H9 (cell line): ENCODE data around the gene LEFTY2. TPM values are rescaled to one million over a fixed set of nuclear protein-coding genes. Genes with fewer than 3 reads are reported as not detected.

Experiments
- DNase-seq: peaks from one replicate; pipeline ENCODE4 v3.0.0-alpha.2; 2017
- H2AFZ ChIP-seq: one replicate; pipeline ENCODE4 v1.6.1; 2013; ENCODE audit warnings: mild to moderate bottlenecking, low read length, control low read depth, moderate library complexity
- H2AK5ac ChIP-seq: 2 replicates; pipeline ENCODE4 v1.6.1; 2013; ENCODE audit warnings: low read length, control low read depth, mixed read lengths; ENCODE audit not compliant: insufficient read length
- H2BK120ac ChIP-seq: one replicate; pipeline ENCODE4 v1.6.1; 2013; ENCODE audit warnings: low read depth, mild to moderate bottlenecking, low read length, control low read depth, inconsistent platforms; ENCODE audit not compliant: poor library complexity, severe bottlenecking
- H2BK12ac ChIP-seq: 2 replicates; pipeline ENCODE4 v1.6.1; 2013; ENCODE audit warnings: low read length, control low read depth, mixed read lengths, low read depth; ENCODE audit not compliant: insufficient read length
- H2BK15ac ChIP-seq: 2 replicates; pipeline ENCODE4 v1.6.1; 2013; ENCODE audit warnings: low read depth, low read length, control low read depth
- H2BK20ac ChIP-seq: one replicate; pipeline ENCODE4 v1.6.1; 2013; ENCODE audit warnings: low read depth, mild to moderate bottlenecking, low read length, control low read depth, inconsistent platforms; ENCODE audit not compliant: poor library complexity, severe bottlenecking
- H2BK5ac ChIP-seq: 2 replicates; pipeline ENCODE4 v1.6.1; 2013; ENCODE audit warnings: low read length, control low read depth, mixed read lengths; ENCODE audit not compliant: insufficient read length
- H3K14ac ChIP-seq: 2 replicates; pipeline ENCODE4 v1.6.1; 2013; ENCODE audit warnings: low read length, control low read depth; ENCODE audit not compliant: insufficient read depth
- H3K18ac ChIP-seq: 2 replicates; pipeline ENCODE4 v1.6.1; 2013; ENCODE audit warnings: low read depth, mild to moderate bottlenecking, mixed read lengths, low read length, control low read depth; ENCODE audit not compliant: insufficient read length
- H3K23ac ChIP-seq: 2 replicates; pipeline ENCODE4 v1.6.1; 2013; ENCODE audit warnings: low read length, control low read depth, mixed read lengths, low read depth; ENCODE audit not compliant: insufficient read length
- H3K23me2 ChIP-seq: 2 replicates; pipeline ENCODE4 v1.6.1; 2013; ENCODE audit warnings: low read depth, mild to moderate bottlenecking, mixed read lengths, low read length, control low read depth; ENCODE audit not compliant: insufficient read length, poor library complexity, severe bottlenecking
- H3K27ac ChIP-seq: 2 replicates; pipeline ENCODE4 v1.5.1; 2013; ENCODE audit warnings: low read length, control low read depth, mixed read lengths, low read depth; ENCODE audit not compliant: insufficient read length
- H3K27me3 ChIP-seq: 2 replicates; pipeline ENCODE4 v1.6.1; 2013; ENCODE audit warnings: low read length, control low read depth, inconsistent platforms; ENCODE audit not compliant: insufficient read depth
- H3K4ac ChIP-seq: 2 replicates; pipeline ENCODE4 v1.6.1; 2013; ENCODE audit warnings: low read depth, mild to moderate bottlenecking, control low read depth, inconsistent platforms, low read length, moderate library complexity
- H3K4me1 ChIP-seq: 2 replicates; pipeline ENCODE4 v1.6.1; 2013; ENCODE audit warnings: low read length, control low read depth, inconsistent platforms; ENCODE audit not compliant: insufficient read depth
- H3K4me2 ChIP-seq: 2 replicates; pipeline ENCODE4 v1.6.1; 2013; ENCODE audit warnings: low read length, control low read depth, mixed read lengths; ENCODE audit not compliant: insufficient read length, insufficient read depth
- H3K56ac ChIP-seq: 2 replicates; pipeline ENCODE4 v1.6.1; 2013; ENCODE audit warnings: low read depth, mild to moderate bottlenecking, mixed read lengths, low read length, control low read depth; ENCODE audit not compliant: insufficient read length
- H3K79me1 ChIP-seq: 2 replicates; pipeline ENCODE4 v1.6.1; 2013; ENCODE audit warnings: low read depth, mild to moderate bottlenecking, moderate library complexity, low read length, control low read depth, inconsistent platforms; ENCODE audit not compliant: insufficient read depth, poor library complexity, severe bottlenecking
- H3K79me2 ChIP-seq: 2 replicates; pipeline ENCODE4 v1.6.1; 2013; ENCODE audit warnings: low read length, control low read depth, inconsistent platforms; ENCODE audit not compliant: insufficient read depth
- H3K9ac ChIP-seq: 2 replicates; pipeline ENCODE4 v1.6.1; 2013; ENCODE audit warnings: low read length, control low read depth, mixed read lengths; ENCODE audit not compliant: insufficient read length; ENCODE audit errors: extremely low read depth
- H3K9me3 ChIP-seq: one replicate; pipeline ENCODE4 v1.6.1; 2013; ENCODE audit warnings: low read depth, low read length, inconsistent platforms; ENCODE audit not compliant: control insufficient read depth
- H3T11ph ChIP-seq: one replicate; pipeline ENCODE4 v1.6.1; 2013; ENCODE audit warnings: mild to moderate bottlenecking, low read length, control low read depth, inconsistent platforms
- H4K20me1 ChIP-seq: one replicate; pipeline ENCODE4 v1.6.1; 2013; ENCODE audit not compliant: control insufficient read depth, insufficient read length, insufficient read depth
- H4K5ac ChIP-seq: 2 replicates; pipeline ENCODE4 v1.6.1; 2013; ENCODE audit warnings: low read depth, mild to moderate bottlenecking, mixed read lengths, low read length, control low read depth; ENCODE audit not compliant: insufficient read length
- H4K8ac ChIP-seq: replicated peaks from 2 replicates; pipeline ENCODE4 v1.6.1; 2013; ENCODE audit warnings: low read length, control low read depth, mixed read lengths, low read depth; ENCODE audit not compliant: insufficient read length
- H4K91ac ChIP-seq: 2 replicates; pipeline ENCODE4 v1.6.1; 2013; ENCODE audit warnings: low read depth, mild to moderate bottlenecking, moderate library complexity, mixed read lengths, low read length, control low read depth; ENCODE audit not compliant: insufficient read length
- H3K27ac Mint-ChIP-seq, 3 experiments: 2 replicates in 2 of 3; 3 replicates in 1 of 3; pipeline ENCODE4 v1.8.0; 2020 to 2021; ENCODE audit warnings: mixed read lengths in 3 of 3, mild to moderate bottlenecking in 1 of 3, moderate library complexity in 1 of 3
- H3K27me3 Mint-ChIP-seq: 2 replicates; pipeline ENCODE4 v1.8.0; 2021; ENCODE audit warnings: low read depth, mild to moderate bottlenecking, moderate library complexity, mixed read lengths
- H3K36me3 Mint-ChIP-seq, 3 experiments: 2 replicates in 2 of 3; 3 replicates in 1 of 3; pipeline ENCODE4 v1.8.0; 2020 to 2021; ENCODE audit warnings: low read depth in 3 of 3, mixed read lengths in 3 of 3; ENCODE audit not compliant: insufficient read depth in 1 of 3
- H3K4me1 Mint-ChIP-seq, 2 experiments: 2 replicates each; pipeline ENCODE4 v1.8.0; 2020; ENCODE audit warnings: mixed read lengths in 2 of 2
- H3K4me3 Mint-ChIP-seq, 2 experiments: 2 replicates in 1 of 2; 3 replicates in 1 of 2; pipeline ENCODE4 v1.8.0; 2020 to 2021; ENCODE audit warnings: mild to moderate bottlenecking in 2 of 2, mixed read lengths in 2 of 2, moderate library complexity in 1 of 2
- H3K9me3 Mint-ChIP-seq, 2 experiments: 2 replicates in 1 of 2; 3 replicates in 1 of 2; pipeline ENCODE4 v1.8.0; 2020; ENCODE audit warnings: mild to moderate bottlenecking in 2 of 2, mixed read lengths in 2 of 2, moderate library complexity in 1 of 2
- WGBS: extraction: QIAGEN DNeasy Blood & Tissue Kit; methylation state at CpG from one replicate; pipeline ENCODE4 v1.1.7; 2013; ENCODE audit warnings: missing lambda C conversion rate, low lambda C conversion rate, mixed read lengths; ENCODE audit not compliant: insufficient read length; ENCODE audit errors: extremely low coverage; 5-methylcytosine and 5-hydroxymethylcytosine counted together
- total RNA-seq: library from RNA; stranded (reverse); gene quantifications from 2 replicates; pipeline ENCODE4 v1.2.1, GENCODE V29; 2021
- TF ChIP-seq, protein P1 (sequence below): fragments of 200-600 bp; sonication (generic); conservative IDR thresholded peaks from 3 replicates; pipeline ENCODE4 v1.8.0; 2021; ENCODE audit warnings: antibody characterized with exemption, mild to moderate bottlenecking

LEFTY2 gene
- total RNA-seq, 1 experiment from 2014 or later: 16.3 TPM

DNA sequence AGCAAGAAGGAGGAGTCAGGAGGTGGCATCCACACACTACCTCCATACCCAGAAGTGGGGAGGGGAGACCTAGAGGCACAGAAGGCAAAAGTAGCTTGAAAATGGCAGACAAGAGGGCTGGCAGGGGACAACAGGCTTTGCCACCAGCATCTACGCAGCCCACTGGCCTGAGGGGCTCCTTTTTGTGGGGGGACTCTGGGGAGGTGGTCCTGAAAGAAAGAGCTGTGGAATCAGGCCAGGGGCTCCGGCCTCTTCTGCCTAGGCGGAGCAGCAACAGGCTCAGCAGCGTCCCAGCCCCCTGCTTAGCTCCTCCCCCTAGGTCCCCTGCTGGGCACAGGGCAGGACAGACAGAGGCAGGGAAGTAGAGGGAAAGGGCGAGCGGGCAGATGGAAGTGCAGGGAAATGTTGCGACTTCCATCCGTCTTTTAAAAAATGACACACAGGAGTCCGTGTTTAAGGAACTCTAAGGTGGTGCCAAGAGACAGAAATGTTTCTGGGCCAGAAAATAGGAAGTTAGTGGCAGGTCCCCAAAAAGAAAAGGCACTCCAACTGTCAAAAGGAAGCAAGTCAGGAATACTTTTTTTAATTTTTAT is 10.0 kb upstream of the LEFTY2 start:
- Histone ChIP-seq H2AFZ (no peak overlapping the region), H3K9ac (no peak overlapping the region), H3K56ac (no peak overlapping the region), H3K27ac (no peak overlapping the region), H4K8ac (no peak overlapping the region), H2BK15ac (no peak overlapping the region), H3K4me1 (peaks cover 13% of the 10 kb centered on the region; the same call in 1 of the 2 replicates), H3T11ph (no peak overlapping the region), H3K14ac (no peak overlapping the region), H2BK5ac (no peak overlapping the region), H3K79me2 (no peaks in the 10 kb centered on the region), H3K4me2 (peak overlapping the region; percentile 28), H3K23me2 (no peaks in the 10 kb centered on the region), H3K27me3 (no peaks in the 10 kb centered on the region; the same call in 1 of the 2 replicates), H3K9me3 (no peaks in the 10 kb centered on the region), H2AK5ac (no peak overlapping the region), H3K79me1 (no peaks in the 10 kb centered on the region), H4K5ac (no peak overlapping the region), H4K91ac (no peak overlapping the region), H3K18ac (no peak overlapping the region), H2BK12ac (no peak overlapping the region), H3K23ac (no peak overlapping the region), H2BK20ac (no peak overlapping the region), H3K4ac (no peak overlapping the region), H4K20me1 (no peaks in the 10 kb centered on the region), H2BK120ac (no peak overlapping the region)
- Mint-ChIP-seq H3K9me3 (no peaks in the 10 kb centered on the region), H3K4me1 (peaks cover 38 to 42% of the 10 kb centered on the region in 2 experiments), H3K4me3 (peak overlapping the region in 1 of 2 experiments; percentile 53; a peak in 2 of 5 replicates), H3K36me3 (no peaks in the 10 kb centered on the region; a peak in 1 of 7 replicates), H3K27me3 (peaks cover 13% of the 10 kb centered on the region), H3K27ac (no peak overlapping the region; a peak in 3 of 7 replicates)
- peak; percentile 88 for DNase-seq
- TF ChIP-seq, protein P1, sequence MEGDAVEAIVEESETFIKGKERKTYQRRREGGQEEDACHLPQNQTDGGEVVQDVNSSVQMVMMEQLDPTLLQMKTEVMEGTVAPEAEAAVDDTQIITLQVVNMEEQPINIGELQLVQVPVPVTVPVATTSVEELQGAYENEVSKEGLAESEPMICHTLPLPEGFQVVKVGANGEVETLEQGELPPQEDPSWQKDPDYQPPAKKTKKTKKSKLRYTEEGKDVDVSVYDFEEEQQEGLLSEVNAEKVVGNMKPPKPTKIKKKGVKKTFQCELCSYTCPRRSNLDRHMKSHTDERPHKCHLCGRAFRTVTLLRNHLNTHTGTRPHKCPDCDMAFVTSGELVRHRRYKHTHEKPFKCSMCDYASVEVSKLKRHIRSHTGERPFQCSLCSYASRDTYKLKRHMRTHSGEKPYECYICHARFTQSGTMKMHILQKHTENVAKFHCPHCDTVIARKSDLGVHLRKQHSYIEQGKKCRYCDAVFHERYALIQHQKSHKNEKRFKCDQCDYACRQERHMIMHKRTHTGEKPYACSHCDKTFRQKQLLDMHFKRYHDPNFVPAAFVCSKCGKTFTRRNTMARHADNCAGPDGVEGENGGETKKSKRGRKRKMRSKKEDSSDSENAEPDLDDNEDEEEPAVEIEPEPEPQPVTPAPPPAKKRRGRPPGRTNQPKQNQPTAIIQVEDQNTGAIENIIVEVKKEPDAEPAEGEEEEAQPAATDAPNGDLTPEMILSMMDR: no peak
- WGBS: no CpG with 5 or more reads among the region's 9 CpGs
